ENCODE data around the gene DOP1A. TPM values are rescaled to one million over a fixed set of nuclear protein-coding genes. Genes with fewer than 3 reads are reported as not detected.
"Not testable (repeated sequence)": the region's sequence is repeated elsewhere in the genome, so short reads cannot be mapped to it uniquely, and the experiment has no call there.

DOP1A gene
- total RNA-seq, 6 experiments from 2014 or later = 9.5 to 15.4 (median 13.2) TPM

- H3K4me1 Mint-ChIP-seq (ENCODE audit: low read depth) = peaks cover 47% of the 10 kb centered on the region
- TF ChIP-seq, protein P1, sequence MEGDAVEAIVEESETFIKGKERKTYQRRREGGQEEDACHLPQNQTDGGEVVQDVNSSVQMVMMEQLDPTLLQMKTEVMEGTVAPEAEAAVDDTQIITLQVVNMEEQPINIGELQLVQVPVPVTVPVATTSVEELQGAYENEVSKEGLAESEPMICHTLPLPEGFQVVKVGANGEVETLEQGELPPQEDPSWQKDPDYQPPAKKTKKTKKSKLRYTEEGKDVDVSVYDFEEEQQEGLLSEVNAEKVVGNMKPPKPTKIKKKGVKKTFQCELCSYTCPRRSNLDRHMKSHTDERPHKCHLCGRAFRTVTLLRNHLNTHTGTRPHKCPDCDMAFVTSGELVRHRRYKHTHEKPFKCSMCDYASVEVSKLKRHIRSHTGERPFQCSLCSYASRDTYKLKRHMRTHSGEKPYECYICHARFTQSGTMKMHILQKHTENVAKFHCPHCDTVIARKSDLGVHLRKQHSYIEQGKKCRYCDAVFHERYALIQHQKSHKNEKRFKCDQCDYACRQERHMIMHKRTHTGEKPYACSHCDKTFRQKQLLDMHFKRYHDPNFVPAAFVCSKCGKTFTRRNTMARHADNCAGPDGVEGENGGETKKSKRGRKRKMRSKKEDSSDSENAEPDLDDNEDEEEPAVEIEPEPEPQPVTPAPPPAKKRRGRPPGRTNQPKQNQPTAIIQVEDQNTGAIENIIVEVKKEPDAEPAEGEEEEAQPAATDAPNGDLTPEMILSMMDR (IDR thresholded peaks at IDR 0.05) = no peak
- no peak for DNase-seq
- H3K27ac Mint-ChIP-seq = no peak overlapping the region; the same call in 1 of the 2 replicates
- no peaks in the 10 kb centered on the region for H3K9me3 Mint-ChIP-seq
- H3K4me3 Mint-ChIP-seq = peak overlapping the region; percentile 100; the same call in 1 of the 2 replicates
- H3K36me3 Mint-ChIP-seq (ENCODE audit: low read depth) = peaks cover 41% of the 10 kb centered on the region
- H3K27me3 Mint-ChIP-seq (ENCODE audit: insufficient read depth) = no peaks in the 10 kb centered on the region; the same call in 1 of the 2 replicates
Measured at GRCh38 chr6:83190626-83191025, 123.2 kb downstream of the DOP1A start.

DNA sequence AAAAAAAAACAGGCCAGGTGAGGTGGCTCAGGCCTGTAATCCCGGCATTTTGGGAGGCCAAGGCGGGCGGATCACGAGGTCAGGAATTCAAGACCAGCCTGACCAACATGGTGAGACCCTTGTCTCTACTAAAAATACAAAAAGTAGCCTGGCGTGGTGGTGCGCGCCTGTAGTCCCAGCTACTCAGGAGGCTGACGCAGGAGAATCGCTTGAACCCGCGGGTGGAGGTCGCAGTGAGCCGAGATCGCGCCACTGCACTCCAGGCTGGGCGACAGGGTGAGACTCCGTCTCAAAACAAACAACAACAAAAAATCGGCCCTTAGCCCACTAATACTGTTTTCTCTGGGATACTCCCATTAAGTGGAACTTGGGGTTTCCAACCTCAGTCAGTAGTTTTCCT lies 124.5 kb downstream of the DOP1A start:
- Mint-ChIP-seq H3K36me3 (ENCODE audit: low read depth) (peaks cover 39% of the 10 kb centered on the region), H3K4me3 (peak overlapping the region; percentile 100), H3K4me1 (ENCODE audit: low read depth) (peaks cover 49% of the 10 kb centered on the region), H3K27ac (peak overlapping the region; percentile 99)
- H3K9me3 Mint-ChIP-seq; DNase-seq; H3K27me3 Mint-ChIP-seq (ENCODE audit: insufficient read depth): not testable (repeated sequence)

DNA sequence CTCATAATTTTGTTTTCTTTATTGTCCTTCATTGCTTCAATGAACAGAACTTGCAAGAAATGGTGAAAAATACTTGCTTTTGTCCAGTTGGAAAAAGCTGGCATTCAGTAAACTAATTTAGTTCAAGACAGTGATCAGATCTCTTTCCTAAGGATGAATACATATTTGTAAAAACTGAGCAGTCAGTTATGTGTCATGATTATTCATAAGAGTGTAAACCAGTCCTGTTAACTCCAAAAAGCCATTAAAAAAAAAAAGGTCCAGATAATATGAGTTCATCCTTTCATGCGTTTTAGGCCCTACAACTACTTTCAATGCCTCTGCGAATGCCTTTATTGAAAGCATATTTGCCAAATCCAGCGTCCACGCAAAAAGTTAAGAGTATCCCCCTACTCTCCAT lies 125.0 kb downstream of the DOP1A start:
- peaks cover 53% of the 10 kb centered on the region for H3K4me1 Mint-ChIP-seq (ENCODE audit: low read depth)
- peaks cover 42% of the 10 kb centered on the region for H3K36me3 Mint-ChIP-seq (ENCODE audit: low read depth)
- H3K9me3 Mint-ChIP-seq = no peaks in the 10 kb centered on the region
- no peaks in the 10 kb centered on the region; the same call in 1 of the 2 replicates for H3K27me3 Mint-ChIP-seq (ENCODE audit: insufficient read depth)
- TF ChIP-seq, protein P1 (IDR thresholded peaks at IDR 0.05) = no peak
- no peak for DNase-seq
- H3K27ac Mint-ChIP-seq = peak overlapping the region; percentile 99
- peak overlapping the region; percentile 100 for H3K4me3 Mint-ChIP-seq

GRCh38 chr6:83192871-83193746 lies 125.6 kb downstream of the DOP1A start, which contains the start of the genes PGM3 and RWDD2A:
Gene PGM3 (minus strand): TSS chr6:83193265. CDS start chr6:83191012, 2,253 bp downstream.
Gene RWDD2A (plus strand): TSS chr6:83193357. CDS start chr6:83194452, 1,095 bp downstream.
- Mint-ChIP-seq H3K27me3 (ENCODE audit: insufficient read depth) (no peaks in the 10 kb centered on the region; the same call in 1 of the 2 replicates), H3K27ac (peak within 1 kb of the TSS; percentile 99), H3K36me3 (ENCODE audit: low read depth) (peaks cover 46% of the 10 kb centered on the region), H3K9me3 (no peaks in the 10 kb centered on the region), H3K4me1 (ENCODE audit: low read depth) (peaks cover 59% of the 10 kb centered on the region), H3K4me3 (peak within 1 kb of the TSS; percentile 100)
- peak; percentile 75 for DNase-seq
- TF ChIP-seq, protein P1 (IDR thresholded peaks at IDR 0.05) = no peak

GRCh38 chr6:83193747-83194566 lies 126.5 kb downstream of the DOP1A start:
- peak overlapping the region; percentile 43; the same call in 1 of the 2 replicates for H3K27ac Mint-ChIP-seq
- no peak for DNase-seq
- peaks cover 68% of the 10 kb centered on the region for H3K4me1 Mint-ChIP-seq (ENCODE audit: low read depth)
- H3K27me3 Mint-ChIP-seq (ENCODE audit: insufficient read depth) = no peaks in the 10 kb centered on the region; the same call in 1 of the 2 replicates
- H3K4me3 Mint-ChIP-seq = peak overlapping the region; percentile 100
- TF ChIP-seq, protein P1 (IDR thresholded peaks at IDR 0.05) = no peak
- H3K9me3 Mint-ChIP-seq = no peaks in the 10 kb centered on the region
- H3K36me3 Mint-ChIP-seq (ENCODE audit: low read depth) = peaks cover 41% of the 10 kb centered on the region
